Activated effector memory CD4-positive, alpha-beta T cell treated with Interleukin-2 at 50 U/mL for 16 hours (primary cell): ENCODE results near the gene SNIP1.
A peak's percentile ranks its signal among the peaks of the same experiment; 100 is the strongest.
"Not testable (repeated sequence)": the region's sequence is repeated elsewhere in the genome, so short reads cannot be mapped to it uniquely, and the experiment has no call there.

Source experiments
- DNase-seq: peaks from one replicate; pipeline ENCODE4 v3.0.0-alpha.2; 2020

SNIP1 gene

GRCh38 chr1:37559080-37559479 is 5.0 kb upstream of the SNIP1 start:
- DNase-seq, result no peak

DNA sequence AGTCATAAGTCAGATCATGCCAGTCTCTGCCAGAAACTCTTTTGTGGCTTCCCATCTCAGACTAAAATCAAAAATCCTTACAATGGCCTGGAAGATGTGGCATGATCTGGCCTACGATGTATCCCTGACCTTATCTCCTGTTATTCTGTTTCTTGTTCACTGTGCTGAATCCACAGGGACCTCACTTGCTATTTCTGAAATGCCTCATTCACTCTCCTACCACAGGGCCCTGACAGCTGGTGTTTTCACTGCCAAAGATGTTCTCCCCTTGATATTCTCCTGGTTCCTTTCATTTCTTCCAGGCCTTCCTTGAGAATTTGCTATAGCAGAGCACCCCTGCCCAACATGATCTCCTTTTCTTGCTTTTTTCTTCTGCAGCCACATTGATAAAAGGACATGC is 4.3 kb upstream of the SNIP1 start:
- no peak for DNase-seq

GRCh38 chr1:37557402-37557801 is 3.3 kb upstream of the SNIP1 start:
- DNase-seq, result no peak

- DNase-seq, result no peak
These were observed 2.7 kb upstream of the SNIP1 start, which contains the start of gene DNALI1 for GRCh38 chr1:37556712-37557196. DNALI1 (plus strand) TSS chr1:37556940; CDS start chr1:37556995, 55 bp downstream.

- DNase-seq, result no peak
These were observed 531 bp downstream of the SNIP1 start for GRCh38 chr1:37553598-37553926.

GRCh38 chr1:37549341-37549740 is 4.8 kb downstream of the SNIP1 start:
- no peak for DNase-seq

DNA sequence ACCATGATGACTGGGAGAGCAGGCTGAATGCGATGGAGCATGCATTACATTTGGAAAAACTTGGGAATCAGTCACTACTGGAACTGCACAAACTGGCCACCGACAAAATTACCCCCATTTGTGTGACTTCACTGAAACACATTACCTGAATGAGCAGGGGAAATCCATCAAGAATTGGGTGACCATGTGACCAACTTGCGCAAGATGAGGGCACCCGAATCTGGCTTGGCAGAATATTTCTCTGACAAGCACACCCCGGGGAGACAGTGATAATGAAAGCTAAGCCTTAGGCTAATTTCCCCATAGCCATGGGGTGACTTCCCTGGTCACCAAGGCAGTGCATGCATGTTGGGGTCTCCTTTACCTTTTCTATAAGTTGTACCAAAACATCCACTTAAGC is 9.1 kb downstream of the SNIP1 start:
- no peak for DNase-seq

- no peak for DNase-seq
These were observed 9.6 kb downstream of the SNIP1 start for GRCh38 chr1:37544530-37544929.

DNA sequence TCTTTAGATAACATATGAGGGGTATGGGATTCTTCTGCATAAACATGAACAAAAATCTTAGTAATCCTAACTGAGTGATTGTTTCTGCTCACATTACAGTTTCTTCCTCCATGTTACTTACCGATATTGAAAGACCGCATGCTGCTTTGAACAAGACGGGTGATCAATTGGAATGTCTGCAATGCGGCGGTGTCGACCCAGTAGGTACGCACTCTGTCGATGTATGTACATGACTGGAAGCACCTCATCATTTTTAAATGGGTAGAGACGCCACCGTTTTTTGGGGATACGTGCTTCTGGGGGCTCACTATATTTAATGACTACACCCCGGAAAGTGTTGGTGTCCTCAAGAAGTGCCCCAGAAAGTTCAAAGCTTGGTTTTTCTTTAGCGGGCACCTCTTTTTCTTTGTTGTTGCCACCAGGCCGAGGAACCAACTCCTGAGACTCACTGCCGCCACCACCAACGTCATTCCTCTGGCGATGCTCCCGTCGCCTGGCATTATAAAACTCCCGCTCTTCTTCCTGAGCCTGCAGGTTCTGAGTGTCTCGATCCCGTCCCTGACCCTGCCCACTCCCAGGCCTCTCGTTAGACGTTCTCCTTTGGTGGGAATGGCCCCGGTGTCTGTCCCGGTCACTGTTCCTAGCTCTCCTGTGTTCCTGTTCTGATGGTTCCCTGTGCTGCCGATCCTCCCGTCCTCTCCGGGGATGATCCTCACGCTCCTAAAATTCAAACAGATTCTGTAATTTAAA is 13.9 kb downstream of the SNIP1 start:
- DNase-seq, result no peak

- not testable (repeated sequence) for DNase-seq
These were observed 14.9 kb downstream of the SNIP1 start for GRCh38 chr1:37539154-37539553.

DNA sequence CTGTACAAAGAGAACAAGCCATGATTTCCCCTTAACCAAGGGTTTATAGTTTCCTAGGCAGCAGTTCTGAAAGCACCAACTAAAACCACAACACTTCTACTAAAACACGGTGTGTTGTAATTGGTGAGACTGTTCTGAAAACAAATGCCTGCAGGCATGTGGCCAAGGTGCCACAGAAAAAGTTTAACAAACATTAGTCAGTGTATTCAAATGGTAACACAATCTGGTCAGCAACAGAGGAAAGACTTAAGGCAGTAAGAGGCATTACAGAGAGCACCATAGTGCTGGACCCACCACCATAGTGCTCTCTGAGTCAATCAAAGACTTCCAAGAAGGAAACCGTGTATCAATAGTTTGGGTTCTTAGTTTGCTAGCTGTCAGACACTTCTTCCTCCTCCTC is 16.7 kb downstream of the SNIP1 start:
- no peak for DNase-seq

DNA sequence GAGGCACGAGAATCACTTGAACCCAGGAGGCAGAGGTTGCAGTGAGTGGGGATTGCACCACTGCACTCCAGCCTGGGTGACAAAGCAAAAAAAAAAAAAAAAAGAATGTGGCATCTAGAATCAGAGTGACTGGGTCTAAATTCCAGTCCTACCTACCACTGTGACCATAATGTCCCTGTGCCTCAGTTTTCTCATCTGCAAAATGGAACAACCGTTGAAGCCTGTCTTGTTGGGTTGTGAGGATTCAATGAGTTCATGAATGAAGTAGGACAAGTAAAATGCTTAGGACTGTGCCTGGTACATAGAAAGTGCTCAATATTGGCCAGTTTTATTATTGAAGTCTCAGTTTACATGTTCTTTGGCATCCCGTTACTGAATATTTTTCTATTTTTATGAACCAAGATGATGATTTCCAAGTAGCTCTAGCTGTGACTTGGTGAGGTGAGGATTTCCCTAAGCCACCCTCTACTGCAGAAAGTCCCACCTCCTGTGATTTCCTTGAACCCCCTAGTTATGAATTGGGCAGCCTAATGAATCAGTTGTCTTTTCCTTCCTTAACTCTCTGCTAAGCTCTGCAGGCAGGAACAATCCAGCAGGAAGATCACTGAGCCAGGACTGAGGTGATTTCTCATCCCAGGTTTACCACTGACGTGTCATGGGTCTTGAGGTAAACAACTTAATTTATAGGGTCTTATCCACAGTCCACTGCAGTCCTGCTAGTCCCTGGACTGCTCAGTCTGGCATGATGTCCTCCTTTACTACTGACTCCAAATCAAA is 20.6 kb downstream of the SNIP1 start:
- no peak for DNase-seq

DNA sequence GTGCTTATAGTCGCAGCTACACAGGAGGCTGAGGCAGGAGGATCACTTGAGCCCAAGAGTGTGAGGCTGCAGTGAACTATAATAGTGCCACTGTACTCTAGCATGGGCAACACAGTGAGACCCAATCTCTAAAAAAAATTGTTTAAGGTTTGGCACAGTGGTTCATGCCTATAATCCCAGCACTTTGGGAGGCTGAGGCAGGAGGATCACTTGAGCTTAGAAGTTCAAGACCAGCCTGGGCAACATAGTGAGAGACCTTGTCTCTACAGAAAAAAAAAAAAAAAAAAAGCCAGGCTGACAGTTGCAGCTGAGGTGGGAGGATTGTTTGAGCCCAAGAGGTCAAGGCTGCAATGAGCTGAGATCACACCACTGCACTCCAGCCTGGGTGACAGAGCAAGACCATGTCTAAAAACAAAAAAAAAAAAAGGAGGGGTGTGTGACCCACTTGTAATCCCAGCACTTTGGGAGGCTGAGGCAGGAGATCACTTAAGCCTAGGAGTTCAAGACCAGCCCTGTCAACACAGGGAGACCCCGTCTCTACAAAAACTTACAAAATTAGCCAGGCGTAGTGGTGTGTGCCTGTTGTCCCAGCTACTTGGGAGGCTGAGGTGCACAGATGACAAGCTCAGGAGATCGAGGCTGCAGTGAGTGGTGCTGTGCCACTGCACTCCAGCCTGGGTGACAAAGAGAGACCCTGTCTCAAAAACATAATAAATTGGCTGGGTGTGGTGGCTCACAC is 21.5 kb downstream of the SNIP1 start:
- DNase-seq, result not testable (repeated sequence)

- DNase-seq, result not testable (repeated sequence)
These were observed 24.2 kb downstream of the SNIP1 start for GRCh38 chr1:37529888-37530287.

- DNase-seq, result no peak
These were observed 34.5 kb downstream of the SNIP1 start for GRCh38 chr1:37519613-37520012.

- DNase-seq, result peak; percentile 13
These were observed 35.2 kb downstream of the SNIP1 start for GRCh38 chr1:37518929-37519328.

GRCh38 chr1:37518241-37518640 is 35.9 kb downstream of the SNIP1 start:
- not testable (repeated sequence) for DNase-seq

- no peak for DNase-seq
These were observed 36.5 kb downstream of the SNIP1 start for GRCh38 chr1:37517569-37517968.

GRCh38 chr1:37515185-37516034 is 38.7 kb downstream of the SNIP1 start:
- DNase-seq, result no peak

DNA sequence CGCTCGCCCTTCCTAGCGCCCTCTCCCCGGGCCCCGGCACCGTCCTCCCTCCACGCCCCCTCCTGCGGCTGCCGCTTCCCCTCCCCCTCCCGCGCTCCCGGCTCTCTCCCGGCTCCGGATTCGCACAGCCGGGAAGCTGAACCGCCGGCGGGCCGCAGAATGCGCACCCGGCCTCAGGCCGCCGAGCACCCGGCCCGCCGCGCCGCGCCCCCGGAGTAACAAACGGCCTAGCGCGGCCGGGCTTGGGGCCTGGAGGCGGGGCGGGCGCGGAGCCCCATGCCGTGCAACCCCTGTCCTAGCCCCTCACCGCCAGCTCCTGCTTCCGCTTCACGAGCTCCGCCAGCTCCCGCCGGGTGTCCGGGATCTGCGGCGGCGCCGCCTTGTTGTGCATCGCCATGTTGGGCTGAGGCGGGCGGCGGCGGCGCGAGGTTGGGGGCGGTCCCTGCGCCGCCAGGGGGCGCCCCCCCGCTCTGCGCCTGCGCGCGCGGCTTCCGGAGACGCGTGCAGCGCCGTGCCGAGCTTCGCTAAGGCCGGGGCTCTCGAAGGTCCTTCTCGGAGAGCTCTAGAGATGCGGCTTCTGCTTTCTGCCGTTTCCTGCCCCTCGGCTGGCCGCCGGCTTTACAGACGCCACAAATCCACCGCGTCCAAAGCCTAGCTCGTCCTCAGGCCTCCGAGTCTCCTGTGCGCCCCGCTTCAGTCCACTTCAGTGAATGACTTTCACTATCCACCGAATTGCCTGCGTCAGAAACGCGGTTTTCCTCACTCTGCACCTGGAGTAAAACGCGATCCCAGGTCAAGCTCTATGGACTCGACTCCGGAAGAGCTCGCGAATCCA is 39.5 kb downstream of the SNIP1 start, which contains the start of gene MEAF6:
Gene MEAF6, minus strand, starts transcription at position 417 of the 835 bp plus-strand sequence. Its CDS starts 20 bp downstream, at position 397.
- peak; percentile 78 for DNase-seq

DNA sequence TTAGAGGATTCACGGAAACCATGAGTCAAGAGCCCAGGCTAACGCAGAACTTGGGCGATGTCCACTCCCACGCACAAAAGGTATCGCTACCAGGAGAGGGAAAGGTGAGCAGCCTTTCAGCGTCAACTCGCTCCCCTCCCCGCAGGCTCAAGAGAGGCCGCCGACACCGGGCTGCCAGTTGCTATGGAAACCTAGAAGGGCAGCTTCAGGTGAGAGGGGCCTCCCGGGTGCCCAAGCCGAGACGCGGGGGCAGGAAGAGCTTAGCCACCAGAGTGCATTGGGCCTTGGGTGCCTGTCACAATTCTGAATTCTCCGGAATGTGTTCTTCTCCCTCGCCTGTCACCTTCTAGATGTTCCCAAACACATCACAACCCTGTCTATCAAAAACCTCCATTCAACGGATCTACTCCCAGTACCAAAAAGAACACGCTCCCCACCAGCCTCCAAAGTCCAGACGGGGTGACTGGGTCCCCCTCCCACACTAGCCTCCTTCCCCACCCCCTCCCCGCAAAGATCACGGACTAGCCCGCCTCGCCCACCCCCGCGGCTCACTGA is 40.2 kb downstream of the SNIP1 start:
- DNase-seq, result peak; percentile 6
